ENCODE measurements around the gene HPS6. TPM values are rescaled to one million over a fixed set of nuclear protein-coding genes. Genes with fewer than 3 reads are reported as not detected.

HPS6 gene
- total RNA-seq, 1 donor from 2014 or later: 25.4 TPM

GRCh38 chr10:102086196-102086595 is 21.0 kb downstream of the HPS6 start:
- Mint-ChIP-seq H3K27ac (no peak overlapping the region), H3K27me3 (ENCODE audit: low read depth) (no peaks in the 10 kb centered on the region), H3K9me3 (no peaks in the 10 kb centered on the region), H3K36me3 (ENCODE audit: low read depth) (no peaks in the 10 kb centered on the region), H3K4me1 (ENCODE audit: low read depth) (no peaks in the 10 kb centered on the region), H3K4me3 (ENCODE audit: low read depth) (no peak overlapping the region)
- DNase-seq (ENCODE audit: low spot score): no peak
- intact Hi-C loops (cut with micrococcal nuclease): no loop called here

DNA sequence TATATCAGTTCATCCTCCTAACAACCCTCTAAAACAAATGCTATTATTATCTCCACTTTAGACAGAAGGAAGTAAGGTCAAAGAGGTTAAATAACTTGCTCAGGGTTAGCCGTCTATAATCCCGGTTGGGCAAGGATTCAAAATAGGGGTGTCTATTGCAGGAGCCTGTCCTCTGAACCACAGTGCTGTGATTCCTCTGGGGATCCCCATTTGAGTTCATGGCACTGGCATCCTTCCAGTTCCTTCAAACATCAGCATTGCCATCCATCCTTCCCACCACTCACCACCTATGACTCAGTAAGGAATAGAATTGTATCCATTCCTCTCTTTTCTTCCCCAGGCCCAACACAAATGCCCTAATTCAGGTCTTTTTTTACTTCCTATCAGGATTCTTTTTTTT is 25.6 kb downstream of the HPS6 start:
- H3K4me3 Mint-ChIP-seq (ENCODE audit: low read depth): no peak overlapping the region
- intact Hi-C loops (cut with micrococcal nuclease): no loop called here
- no peak for DNase-seq (ENCODE audit: low spot score)

DNA sequence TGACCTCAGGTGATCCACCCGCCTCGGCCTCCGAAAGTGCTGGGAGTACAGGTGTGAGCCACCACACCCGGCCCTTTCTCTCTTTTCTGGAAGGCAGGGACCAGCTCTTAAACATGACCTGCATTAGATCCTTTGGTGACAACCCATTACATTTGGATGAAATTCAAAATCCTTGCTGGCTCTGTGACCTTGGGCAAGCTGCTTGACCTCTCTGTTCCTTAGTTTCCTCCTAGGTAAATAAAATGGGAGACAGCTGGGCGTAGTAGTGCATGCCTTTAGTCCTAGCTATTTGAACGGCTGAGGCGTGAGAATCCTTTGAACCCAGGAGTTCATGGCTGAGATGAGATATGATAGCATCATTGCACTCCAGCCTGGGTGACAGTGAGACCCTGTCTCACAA is 31.3 kb downstream of the HPS6 start:
- no peak for DNase-seq (ENCODE audit: low spot score)
- Mint-ChIP-seq H3K9me3 (no peaks in the 10 kb centered on the region), H3K27ac (no peak overlapping the region), H3K4me3 (ENCODE audit: low read depth) (no peak overlapping the region), H3K27me3 (ENCODE audit: low read depth) (no peaks in the 10 kb centered on the region), H3K4me1 (ENCODE audit: low read depth) (no peaks in the 10 kb centered on the region), H3K36me3 (ENCODE audit: low read depth) (peaks cover 3% of the 10 kb centered on the region)
- intact Hi-C loops (cut with micrococcal nuclease): no loop called here

More for the DNA sequence above, 25.6 kb downstream of the HPS6 start:
- H3K36me3 Mint-ChIP-seq (ENCODE audit: low read depth): no peaks in the 10 kb centered on the region
- no peaks in the 10 kb centered on the region for H3K9me3 Mint-ChIP-seq
- no peaks in the 10 kb centered on the region for H3K4me1 Mint-ChIP-seq (ENCODE audit: low read depth)
- H3K27ac Mint-ChIP-seq: no peak overlapping the region
- no peaks in the 10 kb centered on the region for H3K27me3 Mint-ChIP-seq (ENCODE audit: low read depth)

GRCh38 chr10:102101152-102101551 is 36.0 kb downstream of the HPS6 start:
- DNase-seq (ENCODE audit: low spot score): no peak
- intact Hi-C loops (cut with micrococcal nuclease): no loop called here
- Mint-ChIP-seq H3K4me3 (ENCODE audit: low read depth) (no peak overlapping the region), H3K9me3 (no peaks in the 10 kb centered on the region), H3K27ac (no peak overlapping the region), H3K4me1 (ENCODE audit: low read depth) (peaks cover 8% of the 10 kb centered on the region), H3K27me3 (ENCODE audit: low read depth) (no peaks in the 10 kb centered on the region), H3K36me3 (ENCODE audit: low read depth) (peaks cover 12% of the 10 kb centered on the region)

GRCh38 chr10:102102421-102102820 is 37.3 kb downstream of the HPS6 start:
- Mint-ChIP-seq H3K9me3 (no peaks in the 10 kb centered on the region), H3K4me3 (ENCODE audit: low read depth) (no peak overlapping the region), H3K27ac (no peak overlapping the region), H3K4me1 (ENCODE audit: low read depth) (peaks cover 8% of the 10 kb centered on the region), H3K27me3 (ENCODE audit: low read depth) (no peaks in the 10 kb centered on the region), H3K36me3 (ENCODE audit: low read depth) (peaks cover 19% of the 10 kb centered on the region)
- intact Hi-C loops (cut with micrococcal nuclease): no loop called here
- no peak for DNase-seq (ENCODE audit: low spot score)

DNA sequence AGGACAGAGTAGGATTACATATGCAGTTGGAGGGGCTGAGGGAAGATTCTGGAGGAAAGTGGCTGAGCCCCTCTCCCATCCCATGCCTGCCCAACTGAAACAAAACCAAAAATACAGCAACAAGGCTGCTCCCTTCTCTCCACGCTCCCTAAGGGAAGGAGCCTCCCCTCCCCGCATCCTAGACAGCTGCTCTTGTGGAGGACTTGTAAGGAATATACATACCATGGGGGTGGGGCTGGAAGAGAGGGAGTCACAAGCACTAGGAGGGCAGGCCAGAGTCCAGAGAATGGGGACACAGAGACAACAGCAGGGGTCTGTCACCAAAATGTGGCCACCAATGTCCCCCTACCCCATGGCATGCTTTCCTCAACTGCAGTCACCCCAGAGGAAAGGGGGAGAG is 41.8 kb downstream of the HPS6 start:
- Mint-ChIP-seq H3K4me1 (ENCODE audit: low read depth) (peaks cover 11% of the 10 kb centered on the region), H3K27me3 (ENCODE audit: low read depth) (no peaks in the 10 kb centered on the region), H3K36me3 (ENCODE audit: low read depth) (peaks cover 47% of the 10 kb centered on the region), H3K9me3 (no peaks in the 10 kb centered on the region), H3K4me3 (ENCODE audit: low read depth) (no peak overlapping the region), H3K27ac (no peak overlapping the region)
- DNase-seq (ENCODE audit: low spot score): no peak
- intact Hi-C loops (cut with micrococcal nuclease): no loop called here

GRCh38 chr10:102109166-102110116 is 44.3 kb downstream of the HPS6 start:
- Mint-ChIP-seq H3K4me1 (ENCODE audit: low read depth) (peaks cover 27% of the 10 kb centered on the region), H3K27me3 (ENCODE audit: low read depth) (no peaks in the 10 kb centered on the region), H3K9me3 (no peaks in the 10 kb centered on the region), H3K27ac (no peak overlapping the region), H3K36me3 (ENCODE audit: low read depth) (peaks cover 55% of the 10 kb centered on the region), H3K4me3 (ENCODE audit: low read depth) (no peak overlapping the region)
- DNase-seq (ENCODE audit: low spot score): no peak
- intact Hi-C loops (cut with micrococcal nuclease): loop anchor here (10.0 kb wide), 1 partner anchor 415 kb away; the partner anchor contains the start of gene FBXW4

- H3K27me3 Mint-ChIP-seq (ENCODE audit: low read depth): no peaks in the 10 kb centered on the region
- intact Hi-C loops (cut with micrococcal nuclease): loop anchor here (10.0 kb wide), 1 partner anchor 416 kb away; the partner anchor contains the start of gene FBXW4
- H3K36me3 Mint-ChIP-seq (ENCODE audit: low read depth): peaks cover 44% of the 10 kb centered on the region
- no peaks in the 10 kb centered on the region for H3K9me3 Mint-ChIP-seq
- peaks cover 30% of the 10 kb centered on the region for H3K4me1 Mint-ChIP-seq (ENCODE audit: low read depth)
- DNase-seq (ENCODE audit: low spot score): no peak
- no peak overlapping the region for H3K27ac Mint-ChIP-seq
- H3K4me3 Mint-ChIP-seq (ENCODE audit: low read depth): no peak overlapping the region
Observed at GRCh38 chr10:102111276-102111675, 46.1 kb downstream of the HPS6 start.

DNA sequence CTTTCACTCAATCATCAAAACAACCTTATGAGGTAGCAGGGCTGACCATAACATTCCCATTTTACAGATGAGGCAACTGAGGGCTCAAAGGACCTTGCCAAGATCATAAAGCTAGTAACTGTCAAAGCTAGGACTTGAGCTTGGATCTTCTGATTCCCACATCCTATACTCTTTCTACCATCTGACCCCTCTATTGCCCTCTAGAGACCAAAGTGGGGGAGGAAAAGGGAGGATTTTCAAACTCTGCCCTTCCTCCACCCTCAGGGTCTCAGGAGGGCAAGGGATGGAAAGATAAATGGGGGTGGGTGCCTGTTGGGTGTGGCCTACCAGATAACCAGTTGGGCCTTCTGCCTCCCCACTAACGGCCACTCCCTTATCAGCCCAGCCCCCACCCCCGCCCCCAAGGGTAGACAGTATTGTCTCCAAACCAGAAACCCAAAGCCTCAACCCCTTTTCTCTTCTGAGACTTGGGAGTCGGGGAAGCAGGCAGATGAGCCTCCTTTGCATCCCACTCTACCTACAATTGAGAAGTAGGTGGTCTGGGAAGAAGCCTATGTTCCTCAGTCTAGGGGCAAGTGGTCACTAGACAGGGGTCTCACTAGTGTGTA is 47.2 kb downstream of the HPS6 start:
- no peak overlapping the region for H3K27ac Mint-ChIP-seq
- intact Hi-C loops (cut with micrococcal nuclease): loop anchor here (10.0 kb wide), 1 partner anchor 418 kb away; the partner anchor contains the start of gene FBXW4
- H3K9me3 Mint-ChIP-seq: no peaks in the 10 kb centered on the region
- DNase-seq (ENCODE audit: low spot score): no peak
- H3K36me3 Mint-ChIP-seq (ENCODE audit: low read depth): peaks cover 39% of the 10 kb centered on the region
- no peaks in the 10 kb centered on the region for H3K27me3 Mint-ChIP-seq (ENCODE audit: low read depth)
- peaks cover 40% of the 10 kb centered on the region for H3K4me1 Mint-ChIP-seq (ENCODE audit: low read depth)
- peak overlapping the region; percentile 15 for H3K4me3 Mint-ChIP-seq (ENCODE audit: low read depth)

- Mint-ChIP-seq H3K9me3 (no peaks in the 10 kb centered on the region), H3K4me1 (ENCODE audit: low read depth) (peaks cover 50% of the 10 kb centered on the region), H3K4me3 (ENCODE audit: low read depth) (peak overlapping the region; percentile 79), H3K27me3 (ENCODE audit: low read depth) (no peaks in the 10 kb centered on the region), H3K36me3 (ENCODE audit: low read depth) (peaks cover 35% of the 10 kb centered on the region), H3K27ac (peak overlapping the region; percentile 71)
- DNase-seq (ENCODE audit: low spot score): no peak
- intact Hi-C loops (cut with micrococcal nuclease): loop anchor here (10.0 kb wide), 1 partner anchor 419 kb away; the partner anchor contains the start of gene FBXW4
Observed at GRCh38 chr10:102113261-102113955, 48.3 kb downstream of the HPS6 start.

- intact Hi-C loops (cut with micrococcal nuclease): loop anchor here (10.0 kb wide), 1 partner anchor 419 kb away; the partner anchor contains the start of gene FBXW4
- Mint-ChIP-seq H3K4me3 (ENCODE audit: low read depth) (peak overlapping the region; percentile 84), H3K27ac (peak overlapping the region; percentile 92), H3K27me3 (ENCODE audit: low read depth) (no peaks in the 10 kb centered on the region), H3K9me3 (no peaks in the 10 kb centered on the region), H3K36me3 (ENCODE audit: low read depth) (peaks cover 27% of the 10 kb centered on the region), H3K4me1 (ENCODE audit: low read depth) (peaks cover 56% of the 10 kb centered on the region)
- DNase-seq (ENCODE audit: low spot score): no peak
Observed at GRCh38 chr10:102113956-102114857, 49.1 kb downstream of the HPS6 start.
